ENCODE results near the gene BARHL1. TPM values are rescaled to one million over a fixed set of nuclear protein-coding genes. Genes with fewer than 3 reads are reported as not detected.

BARHL1 gene
- total RNA-seq, 2 experiments from 2014 or later = not detected

- Histone ChIP-seq H3K79me2 (ENCODE audit: insufficient read depth, low read depth, low read length) (no peaks in the 10 kb centered on the region), H3K27ac (ENCODE audit: low read depth, low read length, poor library complexity, severe bottlenecking) (no peak overlapping the region), H3K9me3 (ENCODE audit: low read length) (no peaks in the 10 kb centered on the region), H3K4me2 (ENCODE audit: low read length) (no peak overlapping the region), H4K20me1 (ENCODE audit: insufficient read depth, low read length) (no peaks in the 10 kb centered on the region), H3K4me1 (ENCODE audit: insufficient read depth, low read length, poor library complexity, severe bottlenecking) (peaks cover 35% of the 10 kb centered on the region), H3K9me2 (ENCODE audit: insufficient read depth, low read length) (no peaks in the 10 kb centered on the region), H3K36me3 (ENCODE audit: insufficient read depth, low read length) (no peaks in the 10 kb centered on the region), H3K4me3 (ENCODE audit: low read depth, low read length, poor library complexity, severe bottlenecking) (no peak overlapping the region), H2AFZ (ENCODE audit: low read length) (no peak overlapping the region)
- no peak for TF ChIP-seq EZH2phosphoT487 (IDR thresholded peaks at IDR 0.05; ENCODE audit: borderline replicate concordance, low read depth, low read length)
- TF ChIP-seq CTCF (conservative IDR thresholded peaks at IDR 0.05; ENCODE audit: low read length) = no peak
- ChIA-PET CTCF (ENCODE audit: unreplicated experiment) (no interaction called here), POLR2A (no interaction called here)
- no TSS peak for BruUV-seq (replicated peaks)
- DNase-seq (ENCODE audit: low spot score) = no peak
- intact Hi-C loops (cut with micrococcal nuclease; ENCODE audit: unreplicated experiment) = no loop called here
Measured at GRCh38 chr9:132551556-132551955, 30.9 kb upstream of the BARHL1 start.

- intact Hi-C loops (cut with micrococcal nuclease; ENCODE audit: unreplicated experiment) = no loop called here
- CTCF ChIA-PET (ENCODE audit: unreplicated experiment) = no interaction called here
- BruUV-seq (replicated peaks) = no TSS peak
- Histone ChIP-seq H3K36me3 (ENCODE audit: insufficient read depth, low read length) (no peaks in the 10 kb centered on the region), H3K4me3 (ENCODE audit: low read depth, low read length, poor library complexity, severe bottlenecking) (no peak overlapping the region), H3K4me1 (ENCODE audit: insufficient read depth, low read length, poor library complexity, severe bottlenecking) (peaks cover 30% of the 10 kb centered on the region), H3K79me2 (ENCODE audit: insufficient read depth, low read depth, low read length) (no peaks in the 10 kb centered on the region), H3K4me2 (ENCODE audit: low read length) (no peak overlapping the region), H2AFZ (ENCODE audit: low read length) (no peak overlapping the region), H3K9me3 (ENCODE audit: low read length) (no peaks in the 10 kb centered on the region), H3K9me2 (ENCODE audit: insufficient read depth, low read length) (no peaks in the 10 kb centered on the region), H4K20me1 (ENCODE audit: insufficient read depth, low read length) (no peaks in the 10 kb centered on the region), H3K27ac (ENCODE audit: low read depth, low read length, poor library complexity, severe bottlenecking) (no peak overlapping the region)
- no peak for DNase-seq (ENCODE audit: low spot score)
- TF ChIP-seq CTCF (conservative IDR thresholded peaks at IDR 0.05; ENCODE audit: low read length) = no peak
- no peak for TF ChIP-seq EZH2phosphoT487 (IDR thresholded peaks at IDR 0.05; ENCODE audit: borderline replicate concordance, low read depth, low read length)
- POLR2A ChIA-PET = no interaction called here
Measured at GRCh38 chr9:132552041-132552440, 30.4 kb upstream of the BARHL1 start.

GRCh38 chr9:132554755-132555154 is 27.7 kb upstream of the BARHL1 start:
- no peak overlapping the region for H2AFZ ChIP-seq (ENCODE audit: low read length)
- peaks cover 7% of the 10 kb centered on the region for H3K4me1 ChIP-seq (ENCODE audit: insufficient read depth, low read length, poor library complexity, severe bottlenecking)
- DNase-seq (ENCODE audit: low spot score) = no peak
- CTCF ChIA-PET (ENCODE audit: unreplicated experiment) = no interaction called here
- no peaks in the 10 kb centered on the region for H4K20me1 ChIP-seq (ENCODE audit: insufficient read depth, low read length)
- no peak overlapping the region for H3K4me2 ChIP-seq (ENCODE audit: low read length)
- TF ChIP-seq CTCF (conservative IDR thresholded peaks at IDR 0.05; ENCODE audit: low read length) (no peak), EZH2phosphoT487 (IDR thresholded peaks at IDR 0.05; ENCODE audit: borderline replicate concordance, low read depth, low read length) (no peak)
- intact Hi-C loops (cut with micrococcal nuclease; ENCODE audit: unreplicated experiment) = no loop called here
- no peak overlapping the region for H3K4me3 ChIP-seq (ENCODE audit: low read depth, low read length, poor library complexity, severe bottlenecking)
- no peaks in the 10 kb centered on the region for H3K79me2 ChIP-seq (ENCODE audit: insufficient read depth, low read depth, low read length)
- H3K9me3 ChIP-seq (ENCODE audit: low read length) = no peaks in the 10 kb centered on the region
- no peaks in the 10 kb centered on the region for H3K9me2 ChIP-seq (ENCODE audit: insufficient read depth, low read length)
- H3K27ac ChIP-seq (ENCODE audit: low read depth, low read length, poor library complexity, severe bottlenecking) = no peak overlapping the region
- POLR2A ChIA-PET = no interaction called here
- no TSS peak for BruUV-seq (replicated peaks)
- H3K36me3 ChIP-seq (ENCODE audit: insufficient read depth, low read length) = no peaks in the 10 kb centered on the region

Measured in OCI-LY7 (cell line).